HEK293T (cell line): ENCODE measurements around the gene BST1.

ENCODE experiments used
- ARNT ChIP-seq: fragments of 450-650 bp; IDR thresholded peaks from 2 replicates; pipeline ENCODE4 v1.6.1; 2017; ENCODE audit warnings: mild to moderate bottlenecking
- CTBP1 ChIP-seq: fragments of 450-650 bp; IDR thresholded peaks from 2 replicates; pipeline ENCODE4 v1.6.1; 2016; ENCODE audit warnings: borderline replicate concordance
- FOXM1 ChIP-seq: fragments of 450-650 bp; IDR thresholded peaks from 2 replicates; pipeline ENCODE4 v1.6.1; 2017; ENCODE audit warnings: mild to moderate bottlenecking, borderline replicate concordance
- SUZ12 ChIP-seq: fragments of 450-650 bp; IDR thresholded peaks from 2 replicates; pipeline ENCODE4 v1.6.1; 2016; ENCODE audit warnings: mild to moderate bottlenecking

DNA sequence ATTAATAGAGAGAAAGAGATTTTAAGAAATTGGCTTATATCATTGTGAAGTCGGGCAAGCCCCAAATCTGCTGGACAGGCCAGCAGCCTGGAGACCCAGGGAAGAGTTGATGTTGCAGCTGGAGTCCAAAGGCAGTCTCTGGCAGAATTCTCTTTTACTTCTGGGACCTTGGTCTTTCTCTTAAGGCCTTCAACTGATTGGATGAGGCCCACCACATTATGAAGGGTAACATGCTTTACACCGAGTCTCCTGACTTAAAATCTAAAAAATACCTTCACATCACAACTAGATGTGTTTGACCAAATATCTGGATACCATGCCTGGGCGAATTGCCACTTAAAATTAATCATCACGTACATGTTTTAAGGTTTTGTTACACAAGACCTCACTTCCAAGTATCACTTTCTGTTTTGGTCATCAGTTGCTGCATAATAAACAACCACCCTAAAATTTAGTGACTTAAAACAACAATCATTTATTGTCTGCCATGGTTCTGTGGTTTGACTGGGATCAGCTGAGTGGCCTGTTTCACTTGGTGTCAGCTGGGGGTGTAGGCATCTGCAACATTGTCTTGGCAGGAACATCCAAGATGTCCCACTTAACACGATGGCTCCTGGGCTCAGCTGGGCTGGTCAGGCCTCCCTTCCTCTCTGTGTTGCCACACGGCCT lies 78.7 kb downstream of the BST1 start:
- TF ChIP-seq SUZ12 (no peak), CTBP1 (no peak), ARNT (no peak), FOXM1 (no peak)
